GM18951 (cell line): ENCODE data around the gene TMC5.
"Not testable (repeated sequence)": the region's sequence is repeated elsewhere in the genome, so short reads cannot be mapped to it uniquely, and the experiment has no call there.

Source experiments
- POLR2A ChIP-seq: IDR thresholded peaks from 4 replicates; pipeline ENCODE4 v1.6.1; 2011; ENCODE audit warnings: mild to moderate bottlenecking; ENCODE audit not compliant: insufficient read length, insufficient read depth; ENCODE audit errors: extremely low read depth
- in situ Hi-C: fragments of 300-500 bp; cut with MboI; formaldehyde crosslinking; loops from one replicate; pipeline ENCODE4 v1.12.0; 2022; ENCODE audit warnings: low sequenced_read_pairs, mixed read lengths, inconsistent platforms; ENCODE audit not compliant: unreplicated experiment

The TMC5 gene

GRCh38 chr16:19392352-19392751 lies 25.3 kb upstream of the TMC5 start:
- no peak for TF ChIP-seq POLR2A
- in situ Hi-C loops: no loop called here

- TF ChIP-seq POLR2A: no peak
- in situ Hi-C loops: no loop called here
These were observed 24.2 kb upstream of the TMC5 start for GRCh38 chr16:19393226-19394111.

- in situ Hi-C loops: not testable (repeated sequence)
These were observed 21.9 kb upstream of the TMC5 start for GRCh38 chr16:19395646-19396267.

GRCh38 chr16:19396555-19397011 lies 21.1 kb upstream of the TMC5 start:
- in situ Hi-C loops: no loop called here

GRCh38 chr16:19397373-19397772 lies 20.3 kb upstream of the TMC5 start:
- in situ Hi-C loops: not testable (repeated sequence)

More at GRCh38 chr16:19396555-19397011, 21.1 kb upstream of the TMC5 start:
- no peak for TF ChIP-seq POLR2A

- in situ Hi-C loops: no loop called here
These were observed 17.0 kb upstream of the TMC5 start for GRCh38 chr16:19400711-19401110.

GRCh38 chr16:19406891-19407491 lies 10.7 kb upstream of the TMC5 start:
- in situ Hi-C loops: no loop called here
- TF ChIP-seq POLR2A: no peak

More at GRCh38 chr16:19400711-19401110, 17.0 kb upstream of the TMC5 start:
- no peak for TF ChIP-seq POLR2A

- in situ Hi-C loops: no loop called here
These were observed 7.1 kb upstream of the TMC5 start for GRCh38 chr16:19410435-19411171.

GRCh38 chr16:19411298-19411697 lies 6.4 kb upstream of the TMC5 start:
- in situ Hi-C loops: no loop called here
- no peak for TF ChIP-seq POLR2A

More at GRCh38 chr16:19410435-19411171, 7.1 kb upstream of the TMC5 start:
- no peak for TF ChIP-seq POLR2A

GRCh38 chr16:19412055-19412454 lies 5.6 kb upstream of the TMC5 start:
- in situ Hi-C loops: not testable (repeated sequence)

GRCh38 chr16:19415461-19415860 lies 2.2 kb upstream of the TMC5 start:
- in situ Hi-C loops: no loop called here
- TF ChIP-seq POLR2A: no peak

- in situ Hi-C loops: no loop called here
- no peak for TF ChIP-seq POLR2A
These were observed 1.8 kb upstream of the TMC5 start for GRCh38 chr16:19415918-19416317.

- in situ Hi-C loops: no loop called here
- no peak for TF ChIP-seq POLR2A
These were observed 517 bp downstream of the TMC5 start for GRCh38 chr16:19418200-19418599.

GRCh38 chr16:19419698-19420075 lies 2.0 kb downstream of the TMC5 start:
- in situ Hi-C loops: no loop called here
- no peak for TF ChIP-seq POLR2A
